ENCODE data around the gene PRR22. TPM values are rescaled to one million over a fixed set of nuclear protein-coding genes. Genes with fewer than 3 reads are reported as not detected.

Gene PRR22
- polyA plus RNA-seq, 4 donors, result 5.1 to 9.7 (median 9.2) TPM

DNA sequence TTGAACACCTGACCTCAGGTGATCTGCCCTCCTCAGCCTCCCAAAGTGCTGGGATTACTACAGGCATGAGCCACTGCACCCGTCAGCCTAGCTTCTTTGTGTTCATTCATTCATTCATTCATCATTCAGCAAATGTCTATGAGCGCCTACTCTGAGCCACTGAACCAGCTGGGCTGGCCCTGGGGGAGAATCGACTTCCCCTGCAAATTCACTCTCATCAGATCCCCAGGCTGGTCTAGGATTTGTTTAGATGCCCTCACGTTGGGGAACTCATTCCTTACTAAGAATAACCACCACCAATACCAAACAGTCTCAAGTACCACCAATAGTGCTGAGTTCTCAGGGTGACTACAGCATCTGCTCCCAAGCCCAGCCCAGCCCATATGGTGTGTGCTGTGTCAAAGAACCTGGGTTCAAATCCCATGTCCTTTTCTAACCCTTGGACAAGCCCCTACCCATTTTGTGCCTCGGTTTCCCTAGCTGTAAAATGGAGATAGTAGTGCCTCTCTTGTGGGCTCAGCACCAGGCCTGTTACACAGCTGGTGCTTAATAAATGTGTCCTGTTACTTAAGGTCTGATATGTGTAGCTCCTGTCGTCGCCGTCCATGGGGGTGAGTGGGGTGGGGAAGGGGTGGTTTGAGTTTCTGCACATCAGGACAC, 37.1 kb upstream of the PRR22 start:
- Histone ChIP-seq H3K4me1 (ENCODE audit: control insufficient read depth in 3 of 3, insufficient read depth in 2 of 3, low read depth in 1 of 3, low read length in 2 of 3) (peaks cover 0 to 2% (median 0%) of the 10 kb centered on the region in 3 donors), H3K9me3 (ENCODE audit: control insufficient read depth in 2 of 2, insufficient read depth in 1 of 2, low read depth in 1 of 2, low read length in 1 of 2) (no peaks in the 10 kb centered on the region), H3K27me3 (ENCODE audit: control insufficient read depth in 3 of 3, insufficient read depth in 3 of 3, low read length in 3 of 3) (no peaks in the 10 kb centered on the region), H3K36me3 (ENCODE audit: control insufficient read depth in 3 of 3, insufficient read depth in 2 of 3, low read depth in 1 of 3, low read length in 3 of 3) (peaks cover 0 to 2% (median 0%) of the 10 kb centered on the region in 3 donors), H3K27ac (ENCODE audit: low read depth in 1 of 3, low read length in 2 of 3) (no peak overlapping the region), H3K4me3 (ENCODE audit: low read depth in 1 of 3, low read length in 3 of 3) (no peak overlapping the region)
- DNase-seq (no peak), FAIRE-seq (no peak)
- WGBS, 3 donors, result 54 to 67% (median 57%) methylated on average over 8 of the region's 8 CpGs

DNA sequence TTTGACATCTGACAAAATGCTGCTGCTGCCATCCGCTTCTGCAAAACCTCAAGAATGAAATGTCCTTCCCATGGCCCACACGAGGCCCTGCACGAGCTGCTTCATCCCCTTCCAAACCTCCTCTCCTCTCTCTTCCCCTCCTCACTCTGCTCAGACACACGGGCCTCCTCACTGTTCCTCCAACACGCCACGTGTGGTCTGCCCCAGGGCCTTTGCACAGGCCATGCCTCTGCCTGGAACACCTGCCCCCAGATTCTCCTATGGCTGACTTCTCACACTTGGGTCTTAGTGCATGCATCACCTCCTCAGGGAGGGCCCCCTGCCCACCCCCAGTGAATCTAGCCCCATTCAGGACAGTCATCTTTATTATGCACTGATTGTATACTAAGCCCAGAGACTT, 36.2 kb upstream of the PRR22 start:
- H3K27ac ChIP-seq (ENCODE audit: low read depth in 1 of 3, low read length in 2 of 3), result no peak overlapping the region
- no peak for FAIRE-seq
- no peaks in the 10 kb centered on the region for H3K27me3 ChIP-seq (ENCODE audit: control insufficient read depth in 3 of 3, insufficient read depth in 3 of 3, low read length in 3 of 3)
- H3K36me3 ChIP-seq (ENCODE audit: control insufficient read depth in 3 of 3, insufficient read depth in 2 of 3, low read depth in 1 of 3, low read length in 3 of 3), result peaks cover 0 to 2% (median 0%) of the 10 kb centered on the region in 3 donors
- peaks cover 0 to 2% (median 0%) of the 10 kb centered on the region in 3 donors for H3K4me1 ChIP-seq (ENCODE audit: control insufficient read depth in 3 of 3, insufficient read depth in 2 of 3, low read depth in 1 of 3, low read length in 2 of 3)
- H3K9me3 ChIP-seq (ENCODE audit: control insufficient read depth in 2 of 2, insufficient read depth in 1 of 2, low read depth in 1 of 2, low read length in 1 of 2), result no peaks in the 10 kb centered on the region
- H3K4me3 ChIP-seq (ENCODE audit: low read depth in 1 of 3, low read length in 3 of 3), result no peak overlapping the region
- no peak for DNase-seq
- WGBS, 3 donors, result 58 to 82% (median 77%) methylated on average over 6 of the region's 6 CpGs

DNA sequence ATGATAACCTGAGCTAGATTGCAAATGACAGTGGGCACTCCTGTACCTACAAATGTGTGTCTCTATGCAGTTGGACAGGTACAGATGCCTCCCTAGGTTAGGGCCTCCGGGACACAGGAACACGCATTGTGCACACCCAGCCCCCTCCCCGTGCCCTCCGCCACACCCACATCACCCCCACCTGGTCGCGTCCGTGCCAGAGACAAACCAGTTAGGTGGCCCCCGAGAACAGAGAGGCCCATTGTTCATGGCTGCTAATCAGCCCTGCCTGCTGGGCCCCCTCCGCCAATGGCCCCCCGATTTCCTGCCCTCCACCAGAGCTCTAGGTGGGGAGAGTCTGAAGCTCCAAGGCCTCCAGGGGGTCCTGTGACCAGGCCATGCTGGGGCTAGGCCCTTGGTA, 34.0 kb upstream of the PRR22 start:
- DNase-seq, result peak in 1 of 2 donors; percentile 49
- FAIRE-seq, result no peak
- H3K27me3 ChIP-seq (ENCODE audit: control insufficient read depth in 3 of 3, insufficient read depth in 3 of 3, low read length in 3 of 3), result no peaks in the 10 kb centered on the region
- no peak overlapping the region for H3K27ac ChIP-seq (ENCODE audit: low read depth in 1 of 3, low read length in 2 of 3)
- H3K36me3 ChIP-seq (ENCODE audit: control insufficient read depth in 3 of 3, insufficient read depth in 2 of 3, low read depth in 1 of 3, low read length in 3 of 3), result peaks cover 0 to under 1% (median 0%) of the 10 kb centered on the region in 3 donors
- no peak overlapping the region for H3K4me3 ChIP-seq (ENCODE audit: low read depth in 1 of 3, low read length in 3 of 3)
- H3K4me1 ChIP-seq (ENCODE audit: control insufficient read depth in 3 of 3, insufficient read depth in 2 of 3, low read depth in 1 of 3, low read length in 2 of 3), result peaks cover 0 to 2% (median 0%) of the 10 kb centered on the region in 3 donors
- WGBS, 3 donors, result 18 to 67% (median 41%) methylated on average over 10 of the region's 10 CpGs
- H3K9me3 ChIP-seq (ENCODE audit: control insufficient read depth in 2 of 2, insufficient read depth in 1 of 2, low read depth in 1 of 2, low read length in 1 of 2), result no peaks in the 10 kb centered on the region

DNA sequence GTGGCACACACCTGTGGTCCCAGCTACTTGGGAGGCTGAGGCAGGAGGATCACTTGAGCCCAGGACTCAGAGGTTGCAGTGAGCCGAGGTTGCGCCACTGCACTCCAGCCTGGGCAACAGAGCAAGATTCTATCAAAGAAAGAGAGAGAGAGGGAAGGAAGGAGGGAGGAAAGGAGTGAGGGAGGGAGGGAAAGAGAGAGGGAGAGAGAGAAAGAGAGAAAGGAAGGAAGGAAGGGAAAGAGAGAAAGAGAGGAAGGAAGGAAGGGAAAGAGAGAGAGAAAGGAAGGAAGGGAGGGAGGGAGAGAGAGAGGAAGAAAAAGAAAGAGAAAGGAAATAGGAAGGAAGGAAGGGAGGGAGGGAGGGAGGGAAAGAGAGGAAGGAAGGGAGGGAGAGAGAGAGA, 32.7 kb upstream of the PRR22 start:
- WGBS, 3 donors, result 90 to 92% (median 91%) methylated on average over 2 of the region's 2 CpGs
- H3K27ac ChIP-seq (ENCODE audit: low read depth in 1 of 3, low read length in 2 of 3), result no peak overlapping the region
- DNase-seq, result no peak
- no peaks in the 10 kb centered on the region for H3K9me3 ChIP-seq (ENCODE audit: control insufficient read depth in 2 of 2, insufficient read depth in 1 of 2, low read depth in 1 of 2, low read length in 1 of 2)
- H3K36me3 ChIP-seq (ENCODE audit: control insufficient read depth in 3 of 3, insufficient read depth in 2 of 3, low read depth in 1 of 3, low read length in 3 of 3), result no peaks in the 10 kb centered on the region
- peaks cover 0 to 2% (median 0%) of the 10 kb centered on the region in 3 donors for H3K4me1 ChIP-seq (ENCODE audit: control insufficient read depth in 3 of 3, insufficient read depth in 2 of 3, low read depth in 1 of 3, low read length in 2 of 3)
- no peak overlapping the region for H3K4me3 ChIP-seq (ENCODE audit: low read depth in 1 of 3, low read length in 3 of 3)
- FAIRE-seq, result no peak
- no peaks in the 10 kb centered on the region for H3K27me3 ChIP-seq (ENCODE audit: control insufficient read depth in 3 of 3, insufficient read depth in 3 of 3, low read length in 3 of 3)

DNA sequence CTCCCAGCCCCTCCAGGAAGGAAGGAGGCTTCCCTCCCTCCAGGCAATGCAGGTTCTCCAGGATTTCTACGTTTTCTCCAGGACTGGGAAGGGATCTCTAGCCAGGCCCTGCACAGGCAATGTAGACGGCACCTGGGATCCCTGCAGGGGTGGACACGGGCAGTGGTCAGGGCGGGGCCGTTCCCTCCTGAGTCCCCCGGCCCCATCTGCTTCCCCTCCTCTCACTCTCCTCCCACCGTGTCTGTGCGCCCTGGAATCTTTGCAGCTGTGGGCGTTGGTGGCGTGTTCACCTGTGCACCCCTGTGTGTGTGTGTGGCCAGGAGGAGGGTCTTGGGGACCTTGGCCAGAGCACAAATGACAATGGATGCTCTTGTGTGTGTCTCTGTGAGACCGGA, 30.3 kb upstream of the PRR22 start:
- H3K27ac ChIP-seq (ENCODE audit: low read depth in 1 of 3, low read length in 2 of 3), result peak overlapping the region in 1 of 3 donors; percentile 39
- 27 to 54% (median 43%) methylated on average over 10 to 11 of the region's 11 CpGs for WGBS, 3 donors
- H3K4me1 ChIP-seq (ENCODE audit: control insufficient read depth in 3 of 3, insufficient read depth in 2 of 3, low read depth in 1 of 3, low read length in 2 of 3), result peaks cover 0 to 2% (median 0%) of the 10 kb centered on the region in 3 donors
- DNase-seq, result no peak
- no peaks in the 10 kb centered on the region for H3K27me3 ChIP-seq (ENCODE audit: control insufficient read depth in 3 of 3, insufficient read depth in 3 of 3, low read length in 3 of 3)
- FAIRE-seq, result no peak
- no peaks in the 10 kb centered on the region for H3K36me3 ChIP-seq (ENCODE audit: control insufficient read depth in 3 of 3, insufficient read depth in 2 of 3, low read depth in 1 of 3, low read length in 3 of 3)
- no peaks in the 10 kb centered on the region for H3K9me3 ChIP-seq (ENCODE audit: control insufficient read depth in 2 of 2, insufficient read depth in 1 of 2, low read depth in 1 of 2, low read length in 1 of 2)
- H3K4me3 ChIP-seq (ENCODE audit: low read depth in 1 of 3, low read length in 3 of 3), result no peak overlapping the region

DNA sequence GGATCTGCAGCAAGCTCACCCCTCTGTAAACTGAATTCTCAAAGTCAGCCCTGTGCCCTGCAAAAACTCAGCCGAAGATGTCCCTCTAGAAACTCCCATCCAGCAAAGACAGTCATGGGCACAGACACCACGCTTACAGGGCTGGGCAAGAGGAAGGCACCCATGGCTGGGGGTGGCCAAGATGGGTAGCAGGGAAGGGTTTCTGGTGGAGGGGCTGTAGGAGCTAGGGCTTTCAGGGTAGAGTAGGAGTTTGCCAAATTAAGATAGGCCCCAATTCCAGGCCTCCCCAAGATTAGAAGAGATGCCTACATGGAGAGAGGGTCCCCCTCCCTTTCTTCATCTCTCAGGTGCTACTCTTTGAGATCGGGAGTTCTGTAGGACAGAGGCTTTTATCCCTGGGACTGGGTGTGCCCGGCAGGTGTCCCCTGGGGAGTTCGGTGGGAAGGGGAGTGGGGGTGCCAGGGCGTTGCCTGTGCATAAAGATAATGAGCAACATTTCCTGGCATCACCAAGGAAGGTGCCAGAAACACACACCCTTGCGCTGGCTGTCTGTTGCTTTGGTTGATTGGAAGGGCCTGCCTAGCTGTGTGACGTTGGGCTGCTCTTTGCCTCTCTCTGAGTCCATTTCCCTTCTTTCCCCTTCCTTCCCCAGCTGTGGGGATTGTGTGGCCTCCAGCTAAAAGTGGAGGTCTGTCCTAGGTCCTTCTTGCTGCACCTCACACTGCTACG, 29.7 kb upstream of the PRR22 start:
- DNase-seq (peak in 1 of 2 donors; percentile 53), FAIRE-seq (no peak)
- Histone ChIP-seq H3K36me3 (ENCODE audit: control insufficient read depth in 3 of 3, insufficient read depth in 2 of 3, low read depth in 1 of 3, low read length in 3 of 3) (peaks cover 0 to 2% (median 0%) of the 10 kb centered on the region in 3 donors), H3K27ac (ENCODE audit: low read depth in 1 of 3, low read length in 2 of 3) (peak overlapping the region in 1 of 3 donors; percentile 39), H3K9me3 (ENCODE audit: control insufficient read depth in 2 of 2, insufficient read depth in 1 of 2, low read depth in 1 of 2, low read length in 1 of 2) (no peaks in the 10 kb centered on the region), H3K27me3 (ENCODE audit: control insufficient read depth in 3 of 3, insufficient read depth in 3 of 3, low read length in 3 of 3) (no peaks in the 10 kb centered on the region), H3K4me1 (ENCODE audit: control insufficient read depth in 3 of 3, insufficient read depth in 2 of 3, low read depth in 1 of 3, low read length in 2 of 3) (peaks cover 0 to 2% (median 0%) of the 10 kb centered on the region in 3 donors), H3K4me3 (ENCODE audit: low read depth in 1 of 3, low read length in 3 of 3) (no peak overlapping the region)
- WGBS, 3 donors, result 36 to 65% (median 54%) methylated on average over 8 to 9 of the region's 9 CpGs

DNA sequence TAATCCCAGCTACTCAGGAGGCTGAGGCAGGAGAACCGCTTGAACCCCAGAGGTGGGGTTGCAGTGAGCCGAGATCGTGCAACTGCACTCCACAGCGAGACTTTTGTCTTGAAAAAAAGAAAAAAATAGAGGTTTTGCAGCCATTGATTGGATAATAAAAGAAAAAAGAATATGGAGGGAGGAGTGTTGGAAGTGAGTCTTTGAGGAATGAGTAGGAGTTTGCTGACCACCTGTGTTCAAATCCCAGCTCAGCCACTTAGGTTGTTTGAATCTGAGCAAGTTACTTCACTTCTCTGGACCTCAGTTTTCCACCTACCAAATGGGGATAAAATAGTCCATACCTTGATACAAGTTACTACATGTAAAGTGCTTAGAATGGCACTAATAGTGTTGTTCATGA, 26.6 kb upstream of the PRR22 start:
- no peaks in the 10 kb centered on the region for H3K9me3 ChIP-seq (ENCODE audit: control insufficient read depth in 2 of 2, insufficient read depth in 1 of 2, low read depth in 1 of 2, low read length in 1 of 2)
- peaks cover 0 to under 1% (median 0%) of the 10 kb centered on the region in 3 donors for H3K4me1 ChIP-seq (ENCODE audit: control insufficient read depth in 3 of 3, insufficient read depth in 2 of 3, low read depth in 1 of 3, low read length in 2 of 3)
- no peak overlapping the region for H3K4me3 ChIP-seq (ENCODE audit: low read depth in 1 of 3, low read length in 3 of 3)
- H3K36me3 ChIP-seq (ENCODE audit: control insufficient read depth in 3 of 3, insufficient read depth in 2 of 3, low read depth in 1 of 3, low read length in 3 of 3), result peaks cover 0 to 2% (median 0%) of the 10 kb centered on the region in 3 donors
- DNase-seq (no peak), FAIRE-seq (no peak)
- peaks cover 0 to 1% (median 0%) of the 10 kb centered on the region in 3 donors for H3K27me3 ChIP-seq (ENCODE audit: control insufficient read depth in 3 of 3, insufficient read depth in 3 of 3, low read length in 3 of 3)
- no peak overlapping the region for H3K27ac ChIP-seq (ENCODE audit: low read depth in 1 of 3, low read length in 2 of 3)
- 92 to 95% (median 93%) methylated on average over 4 of the region's 4 CpGs for WGBS, 3 donors

DNA sequence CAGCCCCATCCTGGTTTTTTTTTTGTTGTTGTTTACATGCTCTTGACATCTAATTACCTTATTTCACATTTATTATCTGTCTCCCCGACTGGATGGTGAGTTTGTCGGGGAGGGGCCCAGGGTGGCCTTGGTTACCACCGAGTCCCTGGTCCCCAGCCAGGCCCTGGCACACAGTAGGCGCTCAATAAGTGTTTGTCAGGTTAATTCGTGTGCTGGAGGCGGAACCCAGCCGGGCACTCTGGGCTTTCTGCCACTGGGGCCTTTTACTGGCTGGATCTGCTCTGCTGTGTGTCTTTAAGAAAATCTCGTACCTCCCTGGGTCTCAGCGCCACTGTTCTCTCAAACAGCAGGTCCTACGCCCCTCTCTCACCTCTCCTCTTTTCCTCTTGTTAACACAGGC, 24.9 kb upstream of the PRR22 start:
- Histone ChIP-seq H3K9me3 (ENCODE audit: control insufficient read depth in 2 of 2, insufficient read depth in 1 of 2, low read depth in 1 of 2, low read length in 1 of 2) (no peaks in the 10 kb centered on the region), H3K4me3 (ENCODE audit: low read depth in 1 of 3, low read length in 3 of 3) (no peak overlapping the region), H3K4me1 (ENCODE audit: control insufficient read depth in 3 of 3, insufficient read depth in 2 of 3, low read depth in 1 of 3, low read length in 2 of 3) (peaks cover 0 to 11% (median 0%) of the 10 kb centered on the region in 3 donors), H3K36me3 (ENCODE audit: control insufficient read depth in 3 of 3, insufficient read depth in 2 of 3, low read depth in 1 of 3, low read length in 3 of 3) (peaks cover 0 to 2% (median 0%) of the 10 kb centered on the region in 3 donors), H3K27ac (ENCODE audit: low read depth in 1 of 3, low read length in 2 of 3) (no peak overlapping the region), H3K27me3 (ENCODE audit: control insufficient read depth in 3 of 3, insufficient read depth in 3 of 3, low read length in 3 of 3) (peaks cover 0 to 12% (median 0%) of the 10 kb centered on the region in 3 donors)
- no peak for FAIRE-seq
- 75 to 82% (median 78%) methylated on average over 10 of the region's 10 CpGs for WGBS, 3 donors
- DNase-seq, result no peak

All from small intestine (tissue), 7 donors.